ENCODE measurements around the gene RIMBP2.

The RIMBP2 gene

DNA sequence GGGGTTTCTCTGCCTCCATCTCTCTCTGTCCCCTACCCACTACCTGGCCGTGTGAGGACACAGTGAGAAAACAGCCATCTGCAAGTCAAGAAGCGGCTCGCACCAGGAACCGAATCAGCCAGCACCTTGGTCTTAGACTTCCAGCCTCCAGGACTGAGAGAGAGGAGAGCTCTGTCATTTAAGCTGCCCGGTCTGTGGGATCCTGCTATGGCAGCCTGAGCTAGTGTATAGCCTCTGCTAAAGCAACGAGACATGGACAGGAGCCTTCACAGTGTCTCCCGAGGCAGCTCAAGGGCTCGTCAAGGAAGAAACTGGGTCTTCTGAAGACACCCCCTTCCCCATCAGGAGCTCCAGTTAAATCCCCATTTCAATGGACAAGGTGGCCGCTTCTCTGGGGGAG, 192.9 kb downstream of the RIMBP2 start:
- no peak for DNase-seq (ENCODE audit: low read depth)
- H3K4me3 ChIP-seq (ENCODE audit: low read depth, low read length) = no peak overlapping the region
- TF ChIP-seq, protein P1, sequence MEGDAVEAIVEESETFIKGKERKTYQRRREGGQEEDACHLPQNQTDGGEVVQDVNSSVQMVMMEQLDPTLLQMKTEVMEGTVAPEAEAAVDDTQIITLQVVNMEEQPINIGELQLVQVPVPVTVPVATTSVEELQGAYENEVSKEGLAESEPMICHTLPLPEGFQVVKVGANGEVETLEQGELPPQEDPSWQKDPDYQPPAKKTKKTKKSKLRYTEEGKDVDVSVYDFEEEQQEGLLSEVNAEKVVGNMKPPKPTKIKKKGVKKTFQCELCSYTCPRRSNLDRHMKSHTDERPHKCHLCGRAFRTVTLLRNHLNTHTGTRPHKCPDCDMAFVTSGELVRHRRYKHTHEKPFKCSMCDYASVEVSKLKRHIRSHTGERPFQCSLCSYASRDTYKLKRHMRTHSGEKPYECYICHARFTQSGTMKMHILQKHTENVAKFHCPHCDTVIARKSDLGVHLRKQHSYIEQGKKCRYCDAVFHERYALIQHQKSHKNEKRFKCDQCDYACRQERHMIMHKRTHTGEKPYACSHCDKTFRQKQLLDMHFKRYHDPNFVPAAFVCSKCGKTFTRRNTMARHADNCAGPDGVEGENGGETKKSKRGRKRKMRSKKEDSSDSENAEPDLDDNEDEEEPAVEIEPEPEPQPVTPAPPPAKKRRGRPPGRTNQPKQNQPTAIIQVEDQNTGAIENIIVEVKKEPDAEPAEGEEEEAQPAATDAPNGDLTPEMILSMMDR (IDR thresholded peaks at IDR 0.05; ENCODE audit: insufficient read depth, low read depth, low read length, missing control alignments) = no peak

DNA sequence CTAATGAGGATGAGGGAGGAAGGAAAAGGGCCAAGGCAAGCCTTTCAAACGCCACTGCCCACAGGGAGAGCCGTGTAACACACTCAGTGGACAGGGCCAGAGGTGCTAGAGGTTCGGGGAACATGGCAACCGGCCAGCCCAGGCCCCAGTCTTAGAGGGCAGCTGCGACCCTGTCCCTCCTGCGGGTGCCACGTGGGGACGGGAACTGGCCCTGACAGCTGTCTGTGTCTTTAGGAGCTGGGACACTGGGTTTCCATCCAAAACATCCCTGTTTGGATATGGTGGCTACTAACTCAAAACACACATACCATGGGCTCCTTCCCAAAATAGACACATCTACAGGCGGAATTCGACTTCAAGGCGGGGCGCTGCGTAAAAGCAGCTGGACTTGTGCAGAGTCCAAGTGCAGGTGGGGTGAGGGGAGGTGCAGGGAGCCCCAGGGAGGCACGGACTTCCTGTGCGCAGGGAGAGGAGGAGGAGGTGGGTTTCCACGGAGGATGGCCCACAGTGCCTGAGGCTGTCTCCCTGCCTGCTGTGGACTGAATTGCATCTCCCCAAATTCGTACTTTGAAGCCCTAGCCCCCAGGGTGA, 193.8 kb downstream of the RIMBP2 start:
- TF ChIP-seq, protein P1 (IDR thresholded peaks at IDR 0.05; ENCODE audit: insufficient read depth, low read depth, low read length, missing control alignments) = no peak
- no peak overlapping the region for H3K4me3 ChIP-seq (ENCODE audit: low read depth, low read length)
- DNase-seq (ENCODE audit: low read depth) = no peak

DNA sequence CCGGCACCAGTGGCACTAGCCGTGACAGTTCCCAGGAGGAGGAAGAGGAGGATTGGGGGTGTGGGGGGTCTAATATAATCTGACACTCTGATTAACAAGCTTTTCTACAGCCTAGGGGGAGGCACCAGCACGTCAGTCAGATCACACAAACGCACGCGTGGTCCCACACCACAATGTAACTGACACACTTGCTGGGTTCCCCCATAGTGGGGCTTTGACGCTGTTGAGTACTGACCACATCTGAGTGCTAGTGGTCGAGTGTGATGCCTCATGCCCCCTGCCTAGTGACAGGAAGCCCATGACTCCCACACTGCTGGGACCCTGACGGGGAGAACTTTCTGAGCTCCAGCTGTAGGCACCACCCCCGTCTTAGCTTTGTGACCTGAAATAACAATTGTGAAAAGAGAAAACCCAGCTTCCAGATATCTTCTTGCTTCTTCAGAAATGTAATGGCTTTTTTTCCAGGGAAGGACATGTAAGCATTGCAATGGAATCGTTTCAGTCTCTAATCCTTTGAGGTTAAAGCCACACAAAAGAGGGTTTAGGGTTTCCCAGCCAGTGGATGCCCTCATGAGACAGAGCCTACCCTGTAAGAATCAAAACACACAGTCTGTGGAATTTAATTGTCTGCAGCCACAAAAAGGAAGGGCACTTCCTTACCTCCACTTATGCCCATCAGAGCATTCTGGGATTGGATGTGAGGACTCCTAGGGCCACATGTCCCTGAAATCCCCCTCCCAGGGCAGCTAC, 194.5 kb downstream of the RIMBP2 start:
- DNase-seq (ENCODE audit: low read depth) = no peak
- H3K4me3 ChIP-seq (ENCODE audit: low read depth, low read length) = no peak overlapping the region
- TF ChIP-seq, protein P1 (IDR thresholded peaks at IDR 0.05; ENCODE audit: insufficient read depth, low read depth, low read length, missing control alignments) = no peak

DNA sequence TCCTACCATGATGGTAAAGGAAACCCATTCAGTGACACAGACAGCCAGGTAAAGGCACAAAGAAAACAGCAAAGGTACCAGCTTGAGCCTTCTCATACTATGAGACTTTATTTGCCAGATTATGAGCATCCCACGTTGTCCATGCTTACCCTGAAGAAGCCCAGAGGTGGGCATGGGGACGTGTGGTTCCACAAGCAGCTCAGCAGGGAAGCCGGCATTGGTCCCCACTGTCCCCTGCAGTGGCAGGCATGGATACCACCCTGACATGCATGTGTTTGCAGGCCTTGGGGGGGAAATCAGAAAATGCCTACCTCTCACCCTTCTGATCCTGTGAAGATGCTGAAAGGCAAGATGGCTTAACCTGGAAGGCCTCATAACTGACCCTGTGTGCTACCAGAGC, 195.3 kb downstream of the RIMBP2 start:
- no peak overlapping the region for H3K4me3 ChIP-seq (ENCODE audit: low read depth, low read length)
- TF ChIP-seq, protein P1 (IDR thresholded peaks at IDR 0.05; ENCODE audit: insufficient read depth, low read depth, low read length, missing control alignments) = no peak
- DNase-seq (ENCODE audit: low read depth) = no peak

DNA sequence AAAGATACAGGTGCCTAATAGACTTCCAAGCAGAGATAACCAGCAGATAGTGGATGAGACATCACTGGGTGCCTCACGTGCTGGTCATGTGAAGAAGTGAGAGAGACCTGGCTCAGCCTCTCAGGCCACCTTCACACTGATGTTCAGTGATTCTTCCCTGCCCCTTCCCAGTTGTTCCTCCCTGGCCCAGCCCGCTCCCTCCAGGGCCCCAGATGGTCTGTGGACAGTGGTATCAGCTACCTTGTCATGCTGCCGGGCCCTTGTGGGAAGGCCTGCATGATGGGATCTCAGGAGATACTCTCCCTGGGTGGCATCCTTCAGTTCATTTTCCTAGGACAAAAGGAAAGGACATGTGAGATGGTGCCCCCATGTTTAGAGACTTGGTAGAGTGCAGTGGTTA, 198.5 kb downstream of the RIMBP2 start:
- TF ChIP-seq, protein P1 (IDR thresholded peaks at IDR 0.05; ENCODE audit: insufficient read depth, low read depth, low read length, missing control alignments) = no peak
- DNase-seq (ENCODE audit: low read depth) = no peak
- H3K4me3 ChIP-seq (ENCODE audit: low read depth, low read length) = no peak overlapping the region

DNA sequence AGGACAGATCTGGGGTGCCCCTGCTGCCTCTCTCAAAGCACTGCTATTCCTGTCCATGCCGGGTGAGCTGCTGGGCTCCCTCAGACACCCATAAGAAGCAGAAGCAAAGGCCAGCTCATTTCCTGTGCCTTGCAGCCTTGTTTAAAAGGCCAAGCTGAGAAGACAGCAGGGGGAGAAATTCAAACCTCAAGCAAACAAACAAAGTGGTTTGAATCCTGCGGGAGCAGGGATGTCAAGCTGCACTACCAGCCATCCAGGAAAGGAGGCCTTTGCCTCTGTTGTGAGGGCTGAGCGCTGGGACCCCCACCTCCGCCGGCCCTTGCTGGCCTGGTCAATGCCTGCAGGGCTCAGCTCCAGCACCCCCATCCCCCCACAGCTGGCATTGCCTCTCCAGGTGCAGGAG, 201.9 kb downstream of the RIMBP2 start:
- no peak for DNase-seq (ENCODE audit: low read depth)
- no peak overlapping the region for H3K4me3 ChIP-seq (ENCODE audit: low read depth, low read length)
- TF ChIP-seq, protein P1 (IDR thresholded peaks at IDR 0.05; ENCODE audit: insufficient read depth, low read depth, low read length, missing control alignments) = no peak

All from GM12865 (cell line).